OCI-LY7 (cell line): Measurements from ENCODE around the gene CGA.

Experiments
- CTCF ChIP-seq: fragments of 200-600 bp; sonication (generic); conservative IDR thresholded peaks from 2 replicates; pipeline ENCODE4 v1.5.1; 2014; ENCODE audit warnings: mild to moderate bottlenecking, antibody characterized with exemption, low read length, moderate library complexity, mixed read lengths
- EZH2phosphoT487 ChIP-seq: fragments of 200-600 bp; sonication (generic); IDR thresholded peaks from 2 replicates; pipeline ENCODE4 v1.6.1; 2018; ENCODE audit warnings: low read depth, borderline replicate concordance, mild to moderate bottlenecking, mixed run types, antibody characterized with exemption, low read length, moderate library complexity, mixed read lengths

DNA sequence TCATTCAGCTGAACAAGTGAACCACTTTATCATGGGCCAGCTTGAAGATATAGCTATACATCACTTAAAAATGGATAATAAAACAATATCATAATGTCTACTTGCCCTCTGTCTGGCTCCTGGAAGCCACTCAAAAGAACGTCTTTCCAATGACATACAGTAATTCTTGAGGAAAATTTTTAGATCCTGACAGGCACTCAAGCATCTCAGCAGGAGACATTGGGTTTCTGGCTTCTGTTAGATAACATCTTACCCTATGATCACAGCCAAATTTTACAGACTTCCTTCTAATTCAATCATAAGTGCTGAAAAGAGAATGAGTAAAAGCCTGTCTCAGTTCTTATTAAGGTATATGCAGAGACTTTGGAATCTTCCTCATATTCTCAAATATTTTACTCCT is 330 bp downstream of the CGA start:
- no peak for TF ChIP-seq CTCF
- no peak for TF ChIP-seq EZH2phosphoT487
